Natural killer cell (primary cell): ENCODE measurements around the gene EPHA10. TPM values are rescaled to one million over a fixed set of nuclear protein-coding genes. Genes with fewer than 3 reads are reported as not detected.
A peak's percentile ranks its signal among the peaks of the same experiment; 100 is the strongest.

Source experiments
- ATAC-seq, 3 donors: fragments of 150-1000 bp in 2 of 3; fragments of 200-7000 bp in 1 of 3; cut with Tn5 transposase; 1 replicate in 1 of 3; 2 replicates in 2 of 3; pipeline ENCODE4 v1.10.0; 2021; ENCODE audit warnings: mild to moderate bottlenecking in 2 of 3, moderate library complexity in 2 of 3
- DNase-seq, 2 donors: peaks; one replicate each; pipeline versions ENCODE4 v3.0.0 to v3.0.0-alpha.2; 2013 to 2021; ENCODE audit warnings: mixed read lengths in 1 of 2
- H3K27ac ChIP-seq: one replicate; pipeline ENCODE4 v1.5.1; 2013; ENCODE audit warnings: mild to moderate bottlenecking, low read length
- H3K27me3 ChIP-seq: one replicate; pipeline ENCODE4 v1.6.1; 2013; ENCODE audit warnings: low read length; ENCODE audit not compliant: control insufficient read depth, insufficient read depth
- H3K36me3 ChIP-seq: one replicate; pipeline ENCODE4 v1.6.1; 2013; ENCODE audit warnings: low read length; ENCODE audit not compliant: control insufficient read depth, insufficient read depth
- H3K4me1 ChIP-seq: one replicate; pipeline ENCODE4 v1.6.1; 2013; ENCODE audit warnings: low read length; ENCODE audit not compliant: control insufficient read depth, insufficient read depth
- H3K4me3 ChIP-seq: one replicate; pipeline ENCODE4 v1.5.1; 2013; ENCODE audit warnings: low read length
- H3K9me3 ChIP-seq: one replicate; pipeline ENCODE4 v1.6.1; 2013; ENCODE audit warnings: low read length; ENCODE audit not compliant: control insufficient read depth, insufficient read depth
- H3K27ac Mint-ChIP-seq, 2 donors: one replicate each; pipeline ENCODE4 v1.8.0; 2022; ENCODE audit warnings: mild to moderate bottlenecking in 2 of 2, mixed read lengths in 2 of 2, moderate library complexity in 1 of 2
- H3K27me3 Mint-ChIP-seq, 2 donors: one replicate each; pipeline ENCODE4 v1.8.0; 2022; ENCODE audit warnings: low read depth in 2 of 2, mixed read lengths in 2 of 2
- H3K36me3 Mint-ChIP-seq: one replicate; pipeline ENCODE4 v1.8.0; 2022; ENCODE audit warnings: mixed read lengths
- H3K4me1 Mint-ChIP-seq, 2 donors: one replicate each; pipeline ENCODE4 v1.8.0; 2022; ENCODE audit warnings: mixed read lengths in 2 of 2
- H3K4me3 Mint-ChIP-seq: one replicate; pipeline ENCODE4 v1.8.0; 2022; ENCODE audit warnings: mild to moderate bottlenecking, moderate library complexity, mixed read lengths
- H3K9me3 Mint-ChIP-seq, 2 donors: one replicate each; pipeline ENCODE4 v1.8.0; 2022; ENCODE audit warnings: mixed read lengths in 2 of 2
- CTCF ChIP-seq: fragments of 200-600 bp; IDR thresholded peaks from one replicate; pipeline ENCODE4 v1.8.0; 2022; ENCODE audit warnings: antibody characterized with exemption
- WGBS: methylation state at CpG from one replicate; pipeline ENCODE4 v1.1.7; 2013; ENCODE audit warnings: missing lambda C conversion rate; ENCODE audit not compliant: insufficient coverage; 5-methylcytosine and 5-hydroxymethylcytosine counted together
- intact Hi-C: fragments of 100-400 bp; cut with micrococcal nuclease; formaldehyde crosslinking; loops from one replicate; pipeline ENCODE4 v1.14.2; 2022
- total RNA-seq, 4 donors: library from RNA; stranded (reverse); fragments of 120-200 nt in 1 of 4; gene quantifications; one replicate each; pipeline versions ENCODE4 v1.2.3 to v1.2.4, GENCODE V29; 2013 to 2022

The EPHA10 gene
- total RNA-seq, 3 donors from 2014 or later (not counting 1 experiment from before 2014, with no cell fraction given): not detected

- TF ChIP-seq CTCF: no peak
- H3K27me3 Mint-ChIP-seq: no peaks in the 10 kb centered on the region
- 98% methylated on average over 14 of the region's 14 CpGs for WGBS
- H3K9me3 ChIP-seq: no peaks in the 10 kb centered on the region
- H3K36me3 ChIP-seq: peaks cover 12% of the 10 kb centered on the region
- H3K4me3 Mint-ChIP-seq: no peak overlapping the region
- H3K9me3 Mint-ChIP-seq: no peaks in the 10 kb centered on the region
- no peaks in the 10 kb centered on the region for H3K4me1 Mint-ChIP-seq
- intact Hi-C loops: no loop called here
- ATAC-seq (no peak), DNase-seq (no peak)
- H3K27ac Mint-ChIP-seq: no peak overlapping the region
- H3K36me3 Mint-ChIP-seq: no peaks in the 10 kb centered on the region
- no peak overlapping the region for H3K4me3 ChIP-seq
- no peak overlapping the region for H3K27ac ChIP-seq
- H3K27me3 ChIP-seq: no peaks in the 10 kb centered on the region
- H3K4me1 ChIP-seq: no peaks in the 10 kb centered on the region
Observed at GRCh38 chr1:37703061-37703460, 61.9 kb downstream of the EPHA10 start.

DNA sequence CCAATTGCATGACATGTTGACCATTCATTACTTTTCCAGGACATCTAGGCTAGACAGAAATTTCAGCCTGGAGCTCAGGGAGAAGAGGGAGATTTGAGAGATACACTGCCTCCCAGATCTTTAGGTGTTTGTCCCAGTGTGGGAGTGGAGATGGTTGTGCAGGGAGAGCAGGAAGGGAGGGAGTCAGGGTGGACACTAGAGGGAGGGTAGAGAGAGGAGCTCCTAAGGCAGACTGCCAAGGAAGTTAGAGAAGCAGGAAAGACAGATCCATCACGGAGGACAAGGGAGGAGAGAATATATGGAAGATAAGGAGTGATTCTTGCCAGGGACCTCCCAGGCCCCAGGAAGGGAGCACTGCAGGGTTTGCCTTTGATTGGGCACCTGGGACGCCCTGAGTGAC is 63.9 kb downstream of the EPHA10 start:
- ATAC-seq: no peak
- Histone ChIP-seq H3K36me3 (peaks cover 3% of the 10 kb centered on the region), H3K9me3 (no peaks in the 10 kb centered on the region), H3K4me1 (no peaks in the 10 kb centered on the region), H3K27me3 (no peaks in the 10 kb centered on the region), H3K27ac (no peak overlapping the region), H3K4me3 (no peak overlapping the region)
- no peaks in the 10 kb centered on the region for H3K4me1 Mint-ChIP-seq
- intact Hi-C loops: no loop called here
- WGBS: 98% methylated on average over 2 of the region's 2 CpGs
- no peak for TF ChIP-seq CTCF
- no peaks in the 10 kb centered on the region for H3K9me3 Mint-ChIP-seq
- no peaks in the 10 kb centered on the region for H3K36me3 Mint-ChIP-seq
- DNase-seq: no peak
- H3K4me3 Mint-ChIP-seq: no peak overlapping the region
- H3K27ac Mint-ChIP-seq: peak overlapping the region in 1 of 2 donors; percentile 3
- no peaks in the 10 kb centered on the region for H3K27me3 Mint-ChIP-seq

DNA sequence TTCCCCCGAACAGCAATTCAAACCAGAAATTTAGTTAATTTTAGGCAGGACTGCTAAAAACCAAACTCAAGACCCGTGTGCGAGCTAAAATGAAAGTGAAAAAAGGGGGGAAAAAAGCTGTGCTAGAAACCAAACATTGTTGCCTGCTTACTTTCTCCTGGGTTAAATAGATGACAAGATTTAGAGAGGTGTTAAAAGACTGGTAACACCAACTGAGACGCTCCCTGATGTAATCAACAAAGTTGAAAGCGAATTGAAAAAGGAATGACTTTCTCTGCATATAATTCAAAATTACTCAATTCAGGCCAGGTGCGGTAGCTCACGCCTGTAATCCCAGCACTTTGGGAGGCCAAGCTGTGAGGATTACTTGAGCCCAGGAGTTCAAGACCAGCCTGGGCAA is 65.8 kb downstream of the EPHA10 start:
- intact Hi-C loops: no loop called here
- ATAC-seq: no peak
- Histone ChIP-seq H3K4me3 (no peak overlapping the region), H3K27me3 (no peaks in the 10 kb centered on the region), H3K4me1 (no peaks in the 10 kb centered on the region), H3K27ac (peak overlapping the region; percentile 5), H3K9me3 (no peaks in the 10 kb centered on the region), H3K36me3 (peaks cover 3% of the 10 kb centered on the region)
- Mint-ChIP-seq H3K27me3 (no peaks in the 10 kb centered on the region), H3K4me3 (no peak overlapping the region), H3K9me3 (no peaks in the 10 kb centered on the region), H3K27ac (peak overlapping the region; percentile 10 to 65), H3K4me1 (no peaks in the 10 kb centered on the region), H3K36me3 (no peaks in the 10 kb centered on the region)
- 69% methylated on average over 6 of the region's 7 CpGs for WGBS
- DNase-seq: peak in 1 of 2 donors; percentile 21
- no peak for TF ChIP-seq CTCF

DNA sequence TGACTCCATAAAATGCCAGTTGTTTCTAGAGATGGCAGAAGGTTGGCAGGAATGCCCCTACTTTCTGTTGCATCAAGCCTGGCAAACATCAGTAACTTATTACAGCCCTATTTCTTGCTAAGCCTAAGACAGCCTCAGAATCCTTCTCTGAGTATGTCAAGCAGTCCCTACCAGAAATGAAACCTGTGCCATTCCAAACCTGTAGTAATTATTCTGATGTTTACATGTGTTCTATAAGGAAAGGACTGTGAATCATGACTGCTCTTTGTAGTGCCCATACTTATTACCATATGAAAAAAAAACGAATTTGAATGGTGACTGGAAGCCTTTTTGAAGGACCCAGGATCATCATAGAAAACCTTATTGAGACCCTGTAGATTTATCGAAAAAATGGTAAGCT is 67.2 kb downstream of the EPHA10 start:
- no peaks in the 10 kb centered on the region for H3K27me3 ChIP-seq
- peaks cover 3% of the 10 kb centered on the region for H3K4me1 ChIP-seq
- no peak for TF ChIP-seq CTCF
- DNase-seq (no peak), ATAC-seq (no peak)
- Mint-ChIP-seq H3K4me1 (peaks cover 0 to under 1% of the 10 kb centered on the region in 2 donors), H3K4me3 (no peak overlapping the region), H3K36me3 (no peaks in the 10 kb centered on the region), H3K9me3 (no peaks in the 10 kb centered on the region), H3K27me3 (no peaks in the 10 kb centered on the region), H3K27ac (no peak overlapping the region)
- H3K4me3 ChIP-seq: no peak overlapping the region
- 95% methylated on average over 2 of the region's 2 CpGs for WGBS
- H3K27ac ChIP-seq: no peak overlapping the region
- no peaks in the 10 kb centered on the region for H3K9me3 ChIP-seq
- peaks cover 3% of the 10 kb centered on the region for H3K36me3 ChIP-seq
- intact Hi-C loops: no loop called here
